GM19438 (cell line): ENCODE data around the gene BPIFA2.
"Not testable (repeated sequence)": the region's sequence is repeated elsewhere in the genome, so short reads cannot be mapped to it uniquely, and the experiment has no call there.

Experiments
- ATAC-seq: cut with Tn5 transposase; IDR thresholded peaks from one replicate; pipeline ENCODE4 v1.9.1; 2021; ENCODE audit warnings: low read depth; ENCODE audit not compliant: unreplicated experiment

Gene BPIFA2

GRCh38 chr20:33167859-33168258, at the start of gene BPIFA2:
Gene BPIFA2, plus strand, starts transcription at chr20:33168159. Its CDS starts 987 bp downstream, at chr20:33169146.
- ATAC-seq, result no peak

GRCh38 chr20:33119725-33120720, 47.9 kb upstream of the BPIFA2 start:
- no peak for ATAC-seq

- no peak for ATAC-seq
Measured at GRCh38 chr20:33120934-33121333, 47.0 kb upstream of the BPIFA2 start.

- ATAC-seq, result not testable (repeated sequence)
Measured at GRCh38 chr20:33122297-33122696, 45.7 kb upstream of the BPIFA2 start.

- ATAC-seq, result no peak
Measured at GRCh38 chr20:33124261-33124660, 43.7 kb upstream of the BPIFA2 start.

GRCh38 chr20:33124994-33125393, 43.0 kb upstream of the BPIFA2 start:
- ATAC-seq, result no peak

- ATAC-seq, result no peak
Measured at GRCh38 chr20:33125983-33126382, 42.0 kb upstream of the BPIFA2 start.

- ATAC-seq, result no peak
Measured at GRCh38 chr20:33127422-33128097, 40.4 kb upstream of the BPIFA2 start.

GRCh38 chr20:33130568-33131061, 37.3 kb upstream of the BPIFA2 start:
- ATAC-seq, result no peak

- no peak for ATAC-seq
Measured at GRCh38 chr20:33131949-33132473, 35.9 kb upstream of the BPIFA2 start.

GRCh38 chr20:33132513-33133372, 35.2 kb upstream of the BPIFA2 start:
- no peak for ATAC-seq

GRCh38 chr20:33133373-33133941, 34.5 kb upstream of the BPIFA2 start:
- no peak for ATAC-seq

- ATAC-seq, result no peak
Measured at GRCh38 chr20:33137195-33137594, 30.8 kb upstream of the BPIFA2 start.

- ATAC-seq, result no peak
Measured at GRCh38 chr20:33139467-33139866, 28.5 kb upstream of the BPIFA2 start.

GRCh38 chr20:33145521-33145920, 22.4 kb upstream of the BPIFA2 start:
- no peak for ATAC-seq

- ATAC-seq, result no peak
Measured at GRCh38 chr20:33147299-33147698, 20.7 kb upstream of the BPIFA2 start.

- no peak for ATAC-seq
Measured at GRCh38 chr20:33148040-33148439, 19.9 kb upstream of the BPIFA2 start.

GRCh38 chr20:33154252-33154651, 13.7 kb upstream of the BPIFA2 start:
- ATAC-seq, result no peak

GRCh38 chr20:33158637-33159385, 9.1 kb upstream of the BPIFA2 start:
- no peak for ATAC-seq
